Measurements from ENCODE around the gene HSPA6.

- TF ChIP-seq CTCF (IDR thresholded peaks at IDR 0.05 in 2 of 3, conservative IDR thresholded peaks at IDR 0.05 in 1 of 3; ENCODE audit: borderline replicate concordance in 1 of 3, insufficient read depth in 1 of 3, low read depth in 2 of 3, low read length in 2 of 3) (peak; percentile 36 to 54 (median 36); a peak in 5 of 6 replicates), POLR2A (IDR thresholded peaks at IDR 0.05; ENCODE audit: borderline replicate concordance, extremely low read depth, insufficient read depth, insufficient read length) (no peak), CEBPB (IDR thresholded peaks at IDR 0.05; ENCODE audit: low read depth) (no peak), EZH2 (IDR thresholded peaks at IDR 0.05) (no peak), EZH2phosphoT487 (IDR thresholded peaks at IDR 0.05; ENCODE audit: borderline replicate concordance) (no peak), ZNF274 (IDR thresholded peaks at IDR 0.05; ENCODE audit: low read depth, low read length) (no peak), POLR2AphosphoS5 (IDR thresholded peaks at IDR 0.05; ENCODE audit: low read depth, low read length) (no peak), YY1 (IDR thresholded peaks at IDR 0.05; ENCODE audit: extremely low read depth, insufficient replicate concordance, low read depth, low read length) (no peak), RAD21 (IDR thresholded peaks at IDR 0.05; ENCODE audit: low read depth) (peak; percentile 53), SIN3A (IDR thresholded peaks at IDR 0.05; ENCODE audit: low read depth) (no peak), SP1 (IDR thresholded peaks at IDR 0.05; ENCODE audit: low read depth) (no peak)
Measured at GRCh38 chr1:161484613-161485012, 39.7 kb upstream of the HSPA6 start.

All from HCT116 (cell line).